ENCODE data around the gene KIF25.
"Not testable (repeated sequence)": the region's sequence is repeated elsewhere in the genome, so short reads cannot be mapped to it uniquely, and the experiment has no call there.

Gene KIF25

DNA sequence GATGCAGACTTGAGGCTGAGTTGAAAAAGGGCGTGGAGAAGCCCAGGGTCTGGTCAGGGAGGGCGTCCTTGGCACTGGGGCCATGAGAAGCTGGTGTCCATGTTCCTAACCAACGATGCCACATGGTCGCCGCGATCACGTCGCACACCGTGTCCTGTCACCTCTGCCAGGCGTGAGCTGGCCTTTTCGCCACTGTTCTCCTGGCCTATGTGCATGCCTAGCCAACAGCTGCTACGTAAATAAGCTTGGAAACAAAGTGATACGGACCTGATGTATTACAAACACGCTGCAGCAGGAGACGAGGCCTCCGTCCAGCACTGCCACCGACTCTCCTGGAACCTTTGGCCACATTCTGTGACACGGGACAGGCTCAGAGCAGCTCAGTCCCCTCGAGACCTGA is 22.0 kb upstream of the KIF25 start:
- no peak for DNase-seq

DNA sequence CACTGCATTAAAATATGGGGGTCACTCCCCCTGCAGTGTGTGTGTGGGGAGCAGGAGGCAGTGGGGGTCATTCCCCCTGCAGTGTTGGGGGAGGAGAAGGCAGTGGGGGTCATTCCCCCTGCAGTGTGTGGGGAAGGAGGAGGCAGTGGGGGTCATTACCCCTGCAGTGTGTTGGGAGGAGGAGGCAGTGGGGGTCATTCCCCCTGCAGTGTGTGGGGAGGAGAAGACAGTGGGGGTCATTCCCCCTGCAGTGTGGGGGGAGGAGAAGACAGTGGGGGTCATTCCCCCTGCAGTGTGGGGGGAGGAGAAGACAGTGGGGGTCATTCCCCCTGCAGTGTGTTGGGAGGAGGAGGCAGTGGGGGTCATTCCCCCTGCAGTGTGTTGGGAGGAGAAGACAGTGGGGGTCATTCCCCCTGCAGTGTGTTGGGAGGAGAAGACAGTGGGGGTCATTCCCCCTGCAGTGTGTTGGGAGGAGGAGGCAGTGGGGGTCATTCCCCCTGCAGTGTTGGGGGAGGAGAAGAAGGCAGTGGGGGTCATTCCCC is 21.3 kb upstream of the KIF25 start:
- not testable (repeated sequence) for DNase-seq

DNA sequence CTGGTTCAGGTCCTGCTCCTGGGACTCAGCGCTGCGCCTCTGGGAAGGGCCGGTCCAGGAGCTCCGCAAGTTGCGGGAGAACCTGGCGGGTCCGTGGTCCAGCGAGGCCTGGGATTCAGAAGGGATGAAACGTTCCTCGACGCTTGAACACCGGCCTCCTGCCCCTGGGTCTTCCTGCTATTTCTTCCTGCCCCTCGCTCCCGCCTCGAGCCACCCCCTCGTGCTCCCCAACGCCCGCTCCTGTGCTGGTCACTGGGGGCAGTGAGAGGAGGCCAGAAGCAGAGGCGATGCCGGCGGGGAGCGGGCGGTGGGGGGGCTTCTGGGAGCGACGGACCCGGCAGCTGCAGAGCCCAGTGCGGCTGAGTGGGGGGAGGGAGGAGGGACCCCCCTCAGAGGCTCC is 20.8 kb upstream of the KIF25 start:
- no peak for DNase-seq

DNA sequence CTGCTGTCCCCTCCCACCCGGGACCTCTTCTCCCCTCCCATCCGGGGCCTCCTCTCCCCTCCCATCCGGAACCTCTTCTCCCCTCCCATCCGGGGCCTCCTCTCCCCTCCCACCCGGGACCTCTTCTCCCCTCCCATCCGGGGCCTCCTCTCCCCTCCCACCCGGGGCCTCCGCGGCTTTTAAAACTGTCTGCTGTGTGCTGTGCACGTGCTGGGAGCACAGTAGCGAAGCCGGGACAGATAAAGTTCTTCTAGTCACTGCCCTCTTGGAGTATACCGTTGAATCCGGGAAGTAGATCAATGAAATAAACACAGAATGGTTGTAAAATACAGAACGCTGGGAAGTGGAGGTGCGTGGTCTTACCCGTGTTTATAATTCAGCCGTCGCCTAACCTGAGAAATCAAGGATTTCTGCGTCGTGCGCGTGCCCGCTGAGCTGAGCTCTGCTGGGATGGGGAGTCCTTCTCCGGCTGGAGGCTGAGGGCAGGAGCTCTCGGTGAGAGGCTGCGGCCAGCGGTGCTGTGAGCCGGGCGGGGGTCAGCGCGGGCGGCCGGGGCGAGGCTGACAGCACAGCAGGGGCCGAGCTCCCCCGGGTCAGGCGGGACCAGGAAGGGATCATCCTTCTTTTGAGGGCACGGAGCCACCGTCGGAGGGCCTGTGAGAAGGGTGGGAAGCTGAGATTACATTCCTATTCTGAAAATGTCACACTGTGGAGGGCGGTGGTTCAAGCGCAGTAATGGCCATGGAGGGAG is 19.6 kb upstream of the KIF25 start:
- no peak for DNase-seq

DNA sequence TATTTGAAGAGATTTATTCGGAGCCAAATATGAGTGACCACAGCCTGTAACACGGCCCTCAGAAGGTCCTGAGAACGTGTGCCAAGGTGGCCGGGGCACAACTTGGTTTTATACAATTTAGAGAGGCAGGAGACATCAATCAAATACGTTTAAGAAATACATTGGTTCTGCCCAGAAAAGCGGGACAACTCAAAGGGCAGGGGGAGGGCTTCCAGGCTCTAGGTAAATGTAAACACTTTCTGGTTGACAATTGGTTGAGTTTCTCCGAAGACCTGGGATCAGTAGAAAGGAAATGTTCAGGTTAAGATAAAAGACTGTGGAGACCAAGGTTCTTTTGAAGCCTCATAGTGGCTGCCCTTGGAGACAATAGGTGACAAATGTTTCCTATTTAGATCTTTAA is 18.9 kb upstream of the KIF25 start:
- DNase-seq: no peak

DNA sequence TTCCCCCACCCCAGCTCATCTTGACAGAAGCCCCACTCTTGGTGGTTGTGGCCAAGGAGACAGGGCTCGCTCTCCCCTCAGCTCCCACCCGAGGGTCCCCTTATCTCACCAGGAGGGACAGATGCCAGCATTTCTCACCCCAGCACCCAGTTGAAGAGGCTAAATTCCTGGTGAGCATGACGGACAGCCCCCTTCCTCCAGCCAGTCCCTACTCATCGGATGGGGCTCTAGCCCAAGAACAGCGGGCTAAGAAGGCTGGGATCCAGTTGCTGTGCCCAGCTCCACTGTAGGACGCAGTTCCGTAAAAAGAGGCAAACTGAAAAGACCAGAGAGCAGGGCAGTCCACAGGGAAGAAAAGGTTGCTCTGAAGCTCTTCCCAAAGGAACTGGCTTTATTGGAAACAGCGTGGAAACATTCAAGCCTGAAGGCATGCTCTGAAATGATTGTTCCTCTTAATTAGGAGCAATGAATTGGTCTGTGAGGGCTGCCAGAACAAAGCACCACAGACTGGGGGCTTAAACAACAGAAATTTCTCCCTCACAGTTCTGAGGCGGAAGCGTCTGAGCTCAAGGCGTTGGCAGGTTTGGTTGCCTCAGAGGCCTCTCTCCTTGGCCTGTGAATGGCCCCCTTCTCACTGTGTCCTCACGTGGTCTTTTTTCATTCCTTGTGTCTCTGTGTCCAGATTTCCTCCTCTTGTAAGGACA is 17.9 kb upstream of the KIF25 start:
- no peak for DNase-seq

DNA sequence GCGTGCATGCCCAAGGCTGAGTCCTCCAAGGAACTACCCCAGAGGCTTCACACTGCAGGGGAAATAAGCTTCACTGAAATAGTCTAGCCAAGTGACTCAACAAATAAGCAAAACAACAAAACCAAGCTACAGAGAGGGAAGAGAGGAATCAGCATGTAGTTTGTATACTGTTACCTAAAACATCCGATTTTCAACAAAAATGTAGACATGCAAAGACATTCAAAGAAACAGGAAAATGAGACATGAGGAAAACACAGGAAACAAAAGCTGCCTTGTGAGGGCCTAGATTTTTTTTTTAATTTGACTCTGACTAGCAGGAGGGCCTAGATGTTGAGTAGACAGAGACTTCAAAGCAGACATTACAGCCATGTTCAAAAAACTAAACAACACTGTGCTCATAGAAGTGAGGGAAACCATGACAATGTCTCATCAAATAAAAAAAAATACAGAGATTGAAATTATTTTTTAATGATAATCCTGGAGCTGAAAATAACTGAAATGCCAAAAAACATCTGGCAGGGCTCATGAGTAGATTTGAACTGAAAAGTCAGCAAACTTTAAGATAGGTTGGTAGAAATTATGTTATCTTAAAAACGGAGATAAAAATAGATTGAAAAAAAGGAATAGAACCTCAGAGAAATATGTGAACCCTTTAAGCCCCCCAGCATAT is 16.4 kb upstream of the KIF25 start:
- no peak for DNase-seq

DNA sequence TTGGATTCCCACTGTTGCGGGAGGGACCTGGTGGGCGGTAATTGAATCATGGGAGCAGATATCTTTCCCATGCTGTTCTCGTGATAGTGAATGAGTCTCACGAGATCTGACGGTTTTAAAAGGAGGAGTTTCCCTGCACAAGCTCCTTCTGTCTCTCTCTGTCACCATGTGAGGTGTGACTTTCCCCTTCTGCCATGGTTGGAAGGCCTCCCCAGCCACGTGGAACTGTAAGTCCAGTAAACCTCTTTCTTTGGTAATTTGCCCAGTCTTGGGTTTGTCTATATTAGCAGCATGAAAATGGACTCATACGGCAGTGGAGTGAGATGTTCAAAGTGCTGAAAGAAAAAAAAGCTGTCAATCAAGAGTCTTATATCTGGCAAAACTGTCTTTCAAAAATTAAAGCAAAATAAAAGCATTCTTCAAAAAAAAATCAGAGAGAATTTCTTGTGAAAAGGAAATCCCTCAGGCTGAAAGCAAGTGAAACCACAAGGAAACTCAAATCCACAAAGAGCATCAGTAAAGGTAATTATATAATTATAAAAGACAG is 15.5 kb upstream of the KIF25 start:
- no peak for DNase-seq

DNA sequence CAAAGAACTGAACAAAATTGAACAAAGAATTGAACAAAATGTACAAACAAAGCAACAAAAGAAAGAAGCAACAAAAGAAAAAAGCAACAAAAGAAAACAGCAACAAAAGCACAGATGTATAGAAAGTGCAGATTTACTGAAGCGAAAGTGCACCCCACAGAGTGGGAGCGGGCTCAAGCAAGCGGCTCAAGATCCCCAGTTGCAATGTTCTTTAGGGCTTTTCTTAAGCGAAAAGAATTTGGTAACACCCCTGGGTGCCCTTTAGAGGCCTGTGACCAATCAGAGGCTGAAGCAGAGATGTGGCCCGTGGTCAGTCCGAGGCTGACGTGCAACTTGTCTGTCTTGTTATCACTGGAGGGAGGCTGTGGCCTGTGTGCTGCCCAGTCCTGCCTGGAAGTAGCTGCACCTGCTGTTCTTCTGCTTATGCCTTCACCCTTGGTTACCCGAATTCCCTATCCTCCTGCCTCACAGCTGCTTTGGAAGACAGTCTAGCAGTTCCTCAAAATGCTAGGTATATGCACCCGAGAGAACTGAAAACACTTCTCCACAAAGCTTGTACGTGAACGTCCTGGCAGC is 13.2 kb upstream of the KIF25 start:
- no peak for DNase-seq

DNA sequence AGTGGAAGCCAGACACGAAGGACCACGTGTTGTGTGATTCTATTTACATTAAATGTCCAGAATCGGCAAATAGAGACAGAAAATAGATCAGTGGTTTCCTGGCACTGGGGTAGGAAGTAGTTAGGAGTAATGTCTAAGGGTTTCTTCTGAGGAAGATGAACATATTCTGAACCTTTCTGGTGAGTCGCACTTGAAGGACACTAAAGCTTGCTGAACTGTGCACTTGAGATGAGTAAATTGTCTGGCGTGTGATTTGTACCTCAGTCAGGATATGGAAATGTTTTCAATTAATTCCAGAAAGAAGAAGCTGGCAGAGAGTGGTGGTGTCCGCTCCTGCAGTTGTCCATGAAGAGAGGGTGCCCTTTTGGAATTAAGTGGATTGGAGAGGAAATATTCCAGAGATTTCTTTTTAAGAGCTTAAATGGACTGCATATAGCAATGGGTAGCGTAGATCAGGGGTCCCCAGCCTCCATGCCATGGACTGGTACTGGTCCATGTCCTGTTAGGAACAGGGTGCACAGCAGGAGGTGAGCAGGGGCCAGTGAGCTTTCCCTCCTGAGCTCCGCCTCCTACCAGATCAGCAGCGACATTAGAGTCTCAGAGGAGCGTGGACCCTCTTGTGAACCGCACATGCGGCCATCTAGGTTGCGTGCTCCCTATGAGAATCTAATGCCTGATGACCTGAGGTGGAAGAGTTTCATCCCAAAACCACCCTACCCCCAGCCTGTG is 12.4 kb upstream of the KIF25 start:
- DNase-seq: no peak

DNA sequence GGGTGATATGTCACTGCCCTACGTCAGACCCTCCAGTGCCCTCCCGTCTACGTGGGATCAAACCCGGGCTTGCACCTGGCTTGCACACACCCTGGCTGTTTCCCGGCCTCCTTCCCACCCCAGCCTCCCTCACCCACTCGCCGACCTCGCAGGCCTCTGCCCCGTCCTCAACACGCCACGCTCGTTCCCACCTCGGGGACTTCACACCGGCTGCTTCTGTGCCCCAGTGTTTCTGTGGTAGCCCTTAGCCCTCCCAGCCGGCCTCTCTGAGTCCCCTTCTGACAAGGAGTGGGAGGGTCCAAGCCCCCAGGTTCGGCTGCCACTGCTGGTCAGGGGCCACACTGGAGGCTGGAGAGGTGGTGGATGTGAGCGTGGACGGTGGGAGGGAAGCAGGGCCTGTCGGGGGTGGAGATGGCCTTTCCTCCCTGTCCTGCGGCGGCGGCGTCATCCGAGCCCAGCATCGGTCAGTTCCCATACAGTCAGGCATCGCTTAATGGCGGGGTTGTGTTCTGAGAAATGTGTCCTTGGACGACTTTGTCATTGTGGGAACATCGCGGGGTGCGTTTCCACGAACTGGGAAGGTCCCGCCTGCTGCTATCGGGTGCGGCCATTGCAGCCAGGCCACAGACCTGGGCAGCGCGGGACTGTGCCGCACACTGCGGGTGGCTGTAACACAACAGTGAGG is 11.4 kb upstream of the KIF25 start:
- no peak for DNase-seq

DNA sequence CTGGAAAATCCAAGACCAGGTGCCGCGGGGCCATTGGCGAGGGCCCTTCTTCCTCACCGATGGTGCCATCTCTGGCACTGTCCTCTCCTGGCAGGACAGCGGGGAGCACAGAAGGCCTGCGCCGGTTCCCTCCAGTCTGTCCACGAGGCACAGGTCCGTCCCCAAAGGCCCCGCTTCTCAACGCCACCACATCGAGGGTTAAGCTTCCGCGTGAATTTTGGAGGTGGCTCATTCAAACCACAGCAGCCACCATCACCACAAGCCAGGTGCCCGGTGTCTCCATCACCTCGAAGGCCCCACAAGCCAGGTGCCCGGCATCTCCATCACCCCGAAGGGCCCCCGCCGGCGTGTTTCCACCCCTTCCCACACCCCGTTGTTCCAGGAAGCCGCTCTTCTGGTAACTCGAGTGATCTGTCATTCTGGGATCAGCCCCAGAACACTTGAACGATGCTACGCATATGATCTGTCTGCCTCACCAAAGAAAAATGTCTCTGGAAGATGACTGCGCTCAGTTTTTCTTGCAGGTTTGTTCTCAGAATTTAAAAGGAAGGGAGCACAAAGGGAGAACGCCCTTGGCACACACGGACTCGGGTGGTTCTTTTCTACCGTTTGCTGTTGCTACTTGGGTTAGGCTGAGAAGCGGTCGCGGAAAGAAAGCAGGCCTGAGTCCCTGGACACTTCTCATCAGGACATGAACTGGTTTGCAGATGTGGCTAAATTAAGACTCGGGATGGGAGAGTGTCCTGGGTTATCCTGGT is 9.9 kb upstream of the KIF25 start:
- DNase-seq: no peak

DNA sequence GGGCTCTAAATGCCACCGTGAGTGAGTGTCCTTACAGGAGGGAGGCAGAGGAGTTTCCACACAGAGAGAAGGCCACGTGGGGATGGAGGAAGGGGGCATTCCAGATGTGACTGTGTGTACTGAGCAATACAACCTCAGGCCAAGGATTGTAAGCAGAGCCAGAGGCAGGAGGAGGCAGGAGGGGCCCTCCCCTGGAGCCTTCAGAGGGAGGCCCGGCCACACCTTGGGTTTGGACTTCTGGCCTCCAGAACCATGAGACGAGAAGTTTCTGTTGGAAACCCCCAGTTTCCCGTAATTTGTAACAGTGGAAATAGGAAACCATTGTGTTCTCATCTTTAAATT is 9.3 kb upstream of the KIF25 start:
- no peak for DNase-seq

DNA sequence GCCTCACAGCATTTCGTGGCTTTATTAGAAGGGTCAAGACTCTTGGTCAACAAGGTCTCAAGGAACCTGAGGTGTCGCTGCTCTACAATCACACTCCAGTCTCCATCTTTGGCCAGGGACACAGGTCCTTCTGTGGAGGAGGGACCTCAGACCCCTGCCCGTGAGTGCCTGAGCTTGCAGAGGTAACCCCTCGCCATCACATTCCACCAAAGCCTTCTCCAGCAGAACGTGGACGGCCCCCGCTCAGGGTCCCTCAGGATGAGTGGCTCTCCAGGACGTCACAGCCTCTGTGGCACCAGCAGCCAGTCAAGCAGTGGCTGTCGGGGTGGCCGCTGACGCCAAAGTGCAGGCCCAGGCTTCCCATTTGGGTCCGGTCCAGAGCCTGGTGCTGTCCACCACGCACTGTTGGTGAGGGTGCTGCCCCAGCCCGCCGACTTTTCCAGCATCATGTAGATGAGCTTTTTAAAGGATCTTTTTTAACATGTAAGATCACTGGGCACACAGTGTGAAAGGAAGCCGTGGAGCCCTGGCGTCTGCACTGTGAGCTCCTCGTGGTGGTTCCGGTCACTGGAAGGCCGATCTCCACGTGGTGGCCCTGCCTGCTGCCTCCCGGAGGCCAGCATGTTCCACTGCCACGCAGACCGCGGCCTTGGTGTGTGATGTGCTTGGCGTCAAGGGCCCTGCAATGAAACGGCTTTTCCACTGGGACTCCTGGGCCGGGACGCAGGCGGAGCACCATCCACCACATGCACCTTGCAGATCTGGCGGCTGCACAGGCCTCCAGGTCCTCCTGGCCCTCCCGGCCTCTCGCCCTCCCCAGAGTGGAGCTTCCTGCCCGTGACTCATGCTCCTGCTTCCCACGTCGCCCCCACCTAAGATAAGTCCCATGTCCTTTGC is 8.3 kb upstream of the KIF25 start:
- no peak for DNase-seq

DNA sequence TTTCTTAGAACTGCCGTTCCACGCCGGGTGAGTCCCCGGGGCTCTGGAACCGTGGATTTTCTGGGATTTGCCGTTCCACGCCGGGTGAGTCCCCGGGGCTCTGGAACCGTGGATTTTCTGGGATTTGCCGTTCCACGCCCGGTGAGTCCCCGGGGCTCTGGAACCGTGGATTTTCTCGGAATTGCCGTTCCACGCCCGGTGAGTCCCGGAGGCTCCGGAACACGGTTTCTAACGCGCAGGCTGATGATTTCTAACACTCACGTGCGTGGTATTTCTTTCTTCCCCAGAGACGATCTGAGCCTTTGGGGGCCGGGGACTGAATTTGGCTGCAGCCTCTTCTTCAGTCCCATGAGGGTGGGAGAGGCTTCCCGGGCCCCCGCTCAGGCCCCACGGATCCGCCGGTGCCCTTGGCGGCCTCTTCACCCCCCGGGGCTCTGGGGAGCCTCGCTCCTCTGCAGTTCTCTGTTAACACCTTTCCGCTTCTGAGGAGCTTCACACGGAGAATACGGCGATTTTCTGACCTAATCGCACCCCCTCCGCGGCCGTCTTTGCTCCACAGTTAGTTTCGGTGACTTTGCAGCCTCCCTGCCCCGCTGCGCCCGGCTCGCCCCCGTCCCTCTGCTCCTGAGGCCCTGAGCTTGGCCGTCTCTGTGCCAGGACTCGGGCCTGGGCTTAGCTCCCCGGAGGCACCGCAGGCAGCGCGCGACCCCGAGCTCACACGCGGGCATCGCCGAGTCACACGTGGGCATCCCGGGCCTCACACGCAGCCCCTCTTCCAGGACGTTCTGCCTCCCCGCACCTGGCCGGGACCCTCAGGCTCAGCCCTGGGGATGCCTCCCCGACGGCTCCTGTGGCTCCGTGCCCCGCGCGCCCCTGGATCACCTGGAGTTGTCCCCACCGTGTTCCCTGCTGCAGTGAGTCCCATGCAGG is 7.2 kb upstream of the KIF25 start:
- no peak for DNase-seq

DNA sequence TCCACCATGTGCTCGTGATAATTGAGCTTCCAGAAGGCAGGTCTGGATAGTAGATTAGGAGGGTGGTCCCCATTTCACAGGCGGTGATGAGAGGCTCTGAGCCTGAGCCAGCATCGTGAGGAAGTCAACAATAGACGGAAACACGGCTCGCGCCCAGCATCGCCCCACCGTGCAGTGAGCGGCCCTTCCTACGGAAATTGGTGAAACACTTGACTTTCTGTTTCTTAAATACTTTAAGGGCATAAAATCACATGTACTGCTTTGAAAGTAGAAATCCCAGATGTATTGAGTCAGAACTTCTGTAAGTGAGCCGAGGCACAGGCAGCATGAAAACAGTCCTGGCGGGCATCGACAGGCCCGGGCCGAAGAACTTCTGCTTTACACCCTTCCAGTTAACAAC is 4.3 kb upstream of the KIF25 start:
- DNase-seq: no peak

DNA sequence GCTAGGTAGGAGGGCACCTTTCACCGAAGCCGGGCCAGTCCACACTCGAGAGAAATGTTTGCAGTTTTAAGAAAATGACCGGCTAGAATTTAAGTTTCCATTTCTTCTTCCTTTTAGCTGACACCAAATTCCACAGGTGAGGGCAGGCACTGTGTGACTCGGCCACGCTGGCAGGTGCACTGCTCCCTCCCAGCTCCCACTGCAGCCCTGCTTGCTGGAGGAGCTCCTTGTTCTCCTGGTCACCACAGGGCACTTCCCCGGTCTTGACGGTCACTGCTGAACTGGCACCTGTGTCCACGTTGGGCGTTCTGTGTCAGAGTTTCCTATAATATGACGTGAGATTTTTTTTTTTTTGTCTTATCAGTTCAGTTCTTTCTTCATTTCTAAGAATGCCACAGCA is 3.6 kb upstream of the KIF25 start:
- DNase-seq: no peak

DNA sequence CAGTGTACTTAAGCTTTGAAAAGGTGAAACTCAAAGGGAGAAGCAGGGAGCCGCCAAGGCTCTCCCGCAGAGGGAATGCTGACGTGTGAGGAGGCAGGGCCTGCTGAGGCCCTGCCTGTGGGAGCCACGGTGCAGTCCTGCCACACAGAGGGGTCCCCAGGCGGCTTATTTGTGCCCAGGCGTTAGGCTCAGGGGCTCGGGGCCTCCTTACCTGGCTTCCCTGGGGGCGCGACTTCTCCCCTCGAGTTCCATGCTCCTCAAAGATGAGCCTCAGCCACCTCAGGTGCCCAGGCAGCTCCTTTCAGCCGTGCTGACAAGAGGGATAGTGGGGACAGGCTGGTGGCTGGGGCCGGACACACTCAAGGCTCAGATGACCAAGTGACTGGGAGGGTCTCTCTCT is 2.2 kb upstream of the KIF25 start:
- DNase-seq: no peak

DNA sequence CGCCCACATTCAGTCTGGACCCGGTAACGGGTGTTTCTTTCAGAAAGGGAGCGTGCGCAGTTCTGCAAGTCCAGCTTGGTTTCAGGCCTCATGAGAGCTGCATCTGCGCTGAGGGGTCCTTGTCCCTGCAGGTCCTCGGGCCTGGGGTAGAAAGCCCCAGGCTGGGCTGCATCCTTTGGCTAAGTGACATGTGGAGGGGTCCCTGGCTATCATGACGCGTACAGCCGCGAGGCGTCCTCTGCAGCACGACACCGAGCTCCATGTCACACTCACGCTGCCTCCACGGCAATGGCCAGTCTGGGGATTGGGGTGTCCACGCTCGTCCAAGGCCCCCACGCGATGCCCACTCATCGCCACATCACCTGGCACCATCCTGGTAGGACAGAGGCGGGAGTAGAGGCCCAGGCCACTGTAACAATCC is 1.7 kb upstream of the KIF25 start:
- DNase-seq: no peak

Data from T1000 (cell line).